ENCODE results near the gene PSMA2.
A peak's percentile ranks its signal among the peaks of the same experiment; 100 is the strongest.

Gene PSMA2

GRCh38 chr7:42931834-42932651 lies at the start of gene PSMA2, which contains the start of gene MRPL32:
PSMA2 (minus strand) TSS chr7:42932174; CDS start chr7:42932158, 16 bp downstream.
MRPL32 (plus strand) TSS chr7:42932376; CDS start chr7:42932387, 11 bp downstream.
- peak; percentile 99 for DNase-seq (ENCODE audit: low spot score)

- no peak for DNase-seq (ENCODE audit: low spot score)
These were observed 49.6 kb upstream of the PSMA2 start for GRCh38 chr7:42981601-42982000.

DNA sequence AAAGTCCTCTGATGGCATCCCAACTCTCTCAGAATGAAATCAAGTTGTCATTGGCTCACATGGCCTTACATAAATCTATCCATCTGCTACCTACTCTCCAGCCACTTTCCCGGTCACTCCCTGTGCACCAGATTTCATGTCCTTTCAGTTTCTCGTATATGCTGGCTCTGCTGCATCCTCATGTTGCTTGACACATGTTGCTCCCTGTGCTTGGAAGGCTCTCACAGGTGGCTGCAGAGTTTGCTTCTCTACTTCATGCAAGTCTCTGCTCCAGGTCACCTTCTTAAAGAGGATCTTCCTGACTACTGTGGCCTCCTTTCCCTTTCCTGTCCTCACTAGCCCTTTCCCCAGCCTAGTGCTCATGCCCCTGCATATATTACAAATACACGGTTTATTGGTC lies 48.5 kb upstream of the PSMA2 start:
- no peak for DNase-seq (ENCODE audit: low spot score)

DNA sequence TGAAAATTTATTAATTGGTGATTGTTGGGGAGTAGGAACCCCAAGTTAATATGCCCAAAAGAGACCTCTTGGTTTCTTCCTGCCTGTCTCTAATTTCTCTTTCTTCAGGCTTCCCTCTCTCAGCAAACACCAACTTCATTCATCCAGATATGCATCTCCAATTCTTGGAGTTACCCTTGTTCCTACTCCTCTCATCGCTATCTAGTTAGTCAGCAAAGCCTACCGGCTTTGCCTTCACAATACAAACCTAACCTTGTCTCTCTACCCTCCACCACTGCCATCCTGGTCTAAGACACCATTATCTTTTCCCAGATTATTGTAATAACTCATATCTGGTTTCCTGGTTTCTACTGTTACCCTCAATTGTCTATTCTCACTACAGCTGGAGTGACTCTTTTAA lies 48.1 kb upstream of the PSMA2 start:
- no peak for DNase-seq (ENCODE audit: low spot score)

- no peak for DNase-seq (ENCODE audit: low spot score)
These were observed 46.5 kb upstream of the PSMA2 start for GRCh38 chr7:42978496-42978895.

DNA sequence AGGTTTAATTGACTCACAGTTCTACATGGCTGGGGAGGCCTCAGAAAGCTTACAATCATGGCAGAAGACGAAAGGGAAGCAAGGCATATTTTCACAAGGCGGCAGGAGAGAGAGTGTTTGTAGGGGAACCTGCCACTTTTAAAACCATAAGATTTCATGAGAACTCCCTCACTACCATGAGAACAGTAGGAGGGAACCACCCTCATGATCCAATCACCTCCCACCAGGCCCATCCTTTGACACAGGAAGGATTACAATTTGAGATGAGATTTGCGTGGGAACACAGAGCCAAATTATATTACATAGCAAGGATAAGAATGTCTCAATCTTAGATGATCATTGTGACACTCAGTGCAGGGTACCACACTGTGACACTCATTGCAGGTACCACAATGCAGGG lies 44.4 kb upstream of the PSMA2 start:
- DNase-seq (ENCODE audit: low spot score) = no peak

DNA sequence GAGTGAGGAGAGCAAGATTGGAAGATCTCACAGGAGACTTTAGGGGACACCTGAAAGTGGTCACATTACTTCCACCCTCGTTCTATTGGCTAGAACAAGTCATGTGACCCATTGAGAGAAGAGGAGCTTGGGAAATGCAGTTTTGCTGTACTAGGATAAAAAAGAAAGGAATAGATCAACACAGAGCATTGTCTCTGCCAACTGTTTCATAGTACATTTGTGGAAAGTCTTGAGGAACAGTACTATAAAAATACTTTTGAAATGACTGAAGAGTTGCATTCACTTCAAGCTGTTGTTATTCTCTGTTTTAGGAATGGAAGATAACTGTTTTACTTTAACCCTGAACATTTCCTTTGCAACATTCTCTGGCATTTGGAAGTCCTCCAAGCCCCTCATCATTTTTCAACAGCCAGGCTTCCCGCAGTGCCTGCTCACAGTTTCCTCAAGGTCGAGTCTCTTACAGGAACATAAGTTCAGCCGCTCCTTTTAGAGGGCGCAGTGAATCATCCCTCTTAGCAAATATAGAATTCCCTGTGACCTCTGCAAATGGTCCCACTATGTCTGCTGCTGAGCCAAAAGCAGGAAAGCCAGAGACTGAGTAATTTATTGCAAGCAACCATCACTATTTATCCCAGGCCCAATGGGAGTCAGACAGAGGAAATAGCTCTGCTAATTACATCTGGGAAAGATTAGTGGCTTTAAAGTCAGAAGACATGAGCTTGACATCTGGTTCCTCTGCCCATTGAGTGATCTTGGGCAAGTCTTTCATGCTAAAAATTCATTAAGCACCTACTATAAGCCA lies 40.9 kb upstream of the PSMA2 start:
- peak; percentile 31 for DNase-seq (ENCODE audit: low spot score)

DNA sequence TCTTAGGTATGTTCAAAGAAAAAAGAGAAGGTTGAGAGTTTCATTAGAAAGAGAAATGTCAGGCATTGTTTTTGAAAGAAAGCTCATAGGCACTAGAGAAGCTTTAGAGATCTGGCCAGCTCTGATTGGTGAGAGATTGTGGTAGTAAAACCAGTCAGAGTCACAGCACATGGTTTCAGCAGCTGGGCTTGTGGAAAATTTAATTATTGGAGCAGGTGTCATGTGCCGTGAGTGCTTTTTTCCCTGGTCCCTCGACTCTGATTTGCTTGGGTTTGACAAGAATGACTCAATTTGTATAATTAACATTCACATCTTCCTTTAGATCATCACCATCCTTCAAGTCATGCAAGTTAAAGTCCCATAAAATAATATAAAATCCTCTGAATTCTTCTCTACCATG lies 35.4 kb upstream of the PSMA2 start:
- DNase-seq (ENCODE audit: low spot score) = no peak

DNA sequence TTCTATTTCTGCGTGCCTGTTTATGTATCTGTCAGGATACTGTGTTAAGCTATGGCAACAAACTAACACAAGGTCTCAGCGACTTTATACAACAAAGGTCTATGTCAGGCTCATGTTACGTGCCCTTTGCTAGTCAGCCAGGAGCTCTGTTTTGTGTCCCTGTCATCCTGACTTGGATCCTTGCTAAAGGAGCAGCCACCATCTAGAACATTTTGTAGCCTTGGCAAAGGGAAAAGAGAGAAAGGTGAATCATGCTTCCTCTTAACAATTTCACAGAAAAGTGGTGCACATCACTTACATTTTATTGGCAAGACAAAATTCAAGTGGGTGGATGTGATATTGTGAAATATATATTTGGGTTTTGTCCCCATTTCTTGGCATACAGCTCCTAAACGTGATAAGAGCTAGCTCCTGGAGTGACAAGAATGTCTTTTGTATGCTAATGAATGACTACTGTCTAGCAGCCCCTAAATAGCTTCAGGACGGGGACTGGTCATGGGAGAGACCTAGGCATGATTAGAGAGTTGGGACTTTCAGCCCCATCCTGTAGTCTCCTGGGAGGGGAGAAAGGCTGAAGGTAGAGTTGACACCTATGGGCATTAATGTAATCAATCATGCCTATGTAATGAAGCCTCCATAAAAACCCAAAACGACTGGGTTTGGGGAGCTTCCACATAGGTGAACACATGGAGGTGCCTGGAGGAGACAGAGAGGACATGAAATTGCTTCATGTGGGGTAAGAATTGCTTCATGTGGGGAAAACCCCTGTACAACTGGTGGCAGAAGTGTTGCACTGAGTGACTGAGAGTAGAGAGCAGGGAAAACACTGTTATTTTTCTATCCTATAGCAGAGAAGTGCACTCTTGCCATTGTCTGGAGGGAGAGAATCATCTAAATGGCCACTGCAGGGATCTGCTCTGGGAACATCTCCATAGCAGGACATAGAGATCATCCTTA lies 33.2 kb upstream of the PSMA2 start:
- no peak for DNase-seq (ENCODE audit: low spot score)

GRCh38 chr7:42964293-42964692 lies 32.3 kb upstream of the PSMA2 start:
- no peak for DNase-seq (ENCODE audit: low spot score)

- no peak for DNase-seq (ENCODE audit: low spot score)
These were observed 29.2 kb upstream of the PSMA2 start for GRCh38 chr7:42961170-42961569.

GRCh38 chr7:42960762-42961161 lies 28.8 kb upstream of the PSMA2 start:
- no peak for DNase-seq (ENCODE audit: low spot score)

GRCh38 chr7:42959549-42959948 lies 27.6 kb upstream of the PSMA2 start:
- no peak for DNase-seq (ENCODE audit: low spot score)

DNA sequence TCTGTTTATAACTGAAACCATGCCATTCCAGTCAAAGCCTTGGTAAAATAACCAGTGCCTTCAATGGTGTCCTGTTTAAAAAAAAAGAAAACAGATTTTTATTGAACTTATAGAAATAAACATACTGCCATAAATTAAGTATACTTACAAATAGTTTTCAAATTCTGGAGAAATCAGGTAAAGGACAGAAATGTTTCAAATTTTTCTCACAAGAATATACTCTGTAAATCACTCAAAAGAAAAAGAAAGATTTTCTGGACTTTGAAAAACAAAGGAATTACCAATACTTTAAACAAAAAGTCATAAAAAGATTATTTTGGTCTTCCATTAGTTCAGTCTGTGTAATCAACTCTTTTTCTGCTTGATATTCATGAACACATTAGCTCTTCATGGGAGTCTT lies 24.1 kb upstream of the PSMA2 start:
- no peak for DNase-seq (ENCODE audit: low spot score)

DNA sequence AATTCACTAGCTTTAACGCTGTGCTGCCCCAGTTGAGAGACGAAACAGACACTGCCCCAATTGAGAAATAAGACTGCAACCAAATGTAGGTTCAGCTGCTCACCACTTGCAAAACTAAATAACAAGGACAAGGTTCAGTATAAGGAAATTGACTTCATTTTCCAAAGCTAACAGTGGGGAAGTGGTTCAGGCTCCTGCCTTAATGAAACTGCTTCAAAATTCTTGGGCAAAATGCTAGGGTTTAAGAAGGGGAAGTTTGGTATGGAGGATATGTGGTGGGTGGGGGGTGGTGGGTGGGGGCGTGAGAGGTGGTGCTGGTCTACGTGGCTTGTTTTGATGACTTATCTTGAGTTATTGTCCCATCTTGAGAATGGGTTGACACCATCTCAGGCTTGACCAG lies 22.0 kb upstream of the PSMA2 start:
- DNase-seq (ENCODE audit: low spot score) = no peak

DNA sequence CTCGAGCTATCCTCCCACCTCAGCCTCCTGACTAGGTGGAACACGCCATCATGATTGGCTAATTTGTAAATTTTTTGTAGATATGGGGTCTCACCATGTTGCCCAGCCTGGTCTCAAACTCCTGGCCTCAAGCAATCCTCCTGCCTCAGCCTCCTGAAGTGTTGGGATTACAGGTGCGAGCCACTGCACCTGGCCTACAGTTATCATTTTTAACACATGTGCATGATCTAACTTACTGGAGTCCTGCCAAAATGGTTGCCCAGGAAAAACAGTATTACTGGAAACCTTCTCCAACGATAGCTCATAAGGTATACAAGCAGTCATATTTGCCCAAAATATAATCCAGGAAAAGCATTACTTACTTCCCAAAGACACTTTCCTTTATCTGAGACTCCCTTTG lies 20.4 kb upstream of the PSMA2 start:
- DNase-seq (ENCODE audit: low spot score) = no peak

GRCh38 chr7:42950417-42950816 lies 18.4 kb upstream of the PSMA2 start:
- DNase-seq (ENCODE audit: low spot score) = no peak

DNA sequence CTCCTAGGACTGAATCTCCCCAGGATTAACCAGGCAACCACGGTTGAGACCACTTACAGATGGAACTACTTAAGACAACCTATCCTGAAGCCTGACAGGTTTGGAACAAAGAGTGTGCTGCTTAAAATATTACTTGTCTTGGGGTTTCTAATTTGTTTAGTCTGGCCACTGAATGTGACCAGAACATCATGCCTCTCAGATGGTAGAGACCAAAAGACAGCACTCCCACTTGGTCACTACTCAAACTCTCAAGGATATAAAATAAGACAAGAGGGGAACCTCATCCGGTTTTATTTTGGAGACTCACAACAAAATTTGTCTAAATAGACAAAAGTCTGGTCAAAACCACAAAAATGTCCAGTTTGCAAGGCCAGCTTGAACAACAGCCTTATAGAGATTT lies 15.5 kb upstream of the PSMA2 start:
- DNase-seq (ENCODE audit: low spot score) = no peak

DNA sequence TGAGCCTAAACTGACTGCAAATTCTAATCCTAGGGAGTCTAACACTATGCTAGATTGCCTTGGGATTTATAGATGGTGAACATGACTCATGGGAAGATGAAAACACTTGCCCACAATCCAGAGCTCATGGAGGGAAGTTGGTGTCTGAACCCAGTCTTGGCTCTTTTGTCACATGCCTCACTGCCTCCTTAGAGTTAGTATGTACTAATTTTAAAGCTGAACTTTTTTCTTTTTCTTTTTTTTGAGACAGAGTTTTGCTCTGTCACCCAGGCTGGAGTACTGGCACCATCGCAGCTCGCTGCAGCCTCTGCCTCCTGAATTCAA lies 14.6 kb upstream of the PSMA2 start:
- DNase-seq (ENCODE audit: low spot score) = no peak

DNA sequence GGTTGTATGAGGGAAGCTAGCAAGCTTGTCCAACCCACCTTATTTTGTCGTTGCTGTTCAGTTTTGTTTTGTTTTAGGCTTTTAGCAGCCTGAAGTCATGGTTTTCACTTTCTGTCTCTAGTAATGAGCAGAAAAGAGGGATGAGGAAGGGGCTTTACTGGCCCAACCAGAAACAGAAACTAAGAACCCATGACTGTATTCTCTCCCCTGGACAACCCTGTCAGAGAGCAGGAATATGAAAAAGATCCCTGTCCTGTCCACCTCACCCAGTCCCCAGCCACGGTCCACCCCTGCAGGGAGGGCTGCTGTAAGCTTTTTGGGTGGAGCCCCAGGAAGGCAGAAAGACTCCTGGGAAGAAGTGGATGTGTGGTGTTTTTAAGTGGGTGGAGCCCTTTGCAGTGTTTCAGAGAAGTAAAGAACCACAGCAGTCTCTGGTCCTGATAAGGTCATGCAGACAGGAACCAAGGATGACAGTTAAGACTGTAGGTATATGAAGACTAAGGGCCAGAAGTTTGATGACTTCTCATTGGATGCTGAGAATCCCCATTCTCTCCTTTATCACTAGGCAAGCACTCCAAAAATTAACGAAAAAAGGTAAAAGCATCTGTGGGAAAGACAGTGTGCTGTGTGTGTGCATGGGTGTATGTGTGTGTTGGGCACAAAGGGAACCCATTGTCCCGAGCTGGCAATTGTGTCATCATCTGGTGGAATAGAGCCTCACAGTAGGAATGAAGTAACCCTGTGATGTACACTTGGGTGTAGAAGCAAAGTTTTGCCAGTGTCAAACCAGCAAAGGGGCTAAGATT lies 14.1 kb upstream of the PSMA2 start:
- peak; percentile 61 for DNase-seq (ENCODE audit: low spot score)

All from pons (tissue), 1 donor.